Measurements from ENCODE around the gene LHFPL2.
"Not testable (repeated sequence)": the region's sequence is repeated elsewhere in the genome, so short reads cannot be mapped to it uniquely, and the experiment has no call there.

DNA sequence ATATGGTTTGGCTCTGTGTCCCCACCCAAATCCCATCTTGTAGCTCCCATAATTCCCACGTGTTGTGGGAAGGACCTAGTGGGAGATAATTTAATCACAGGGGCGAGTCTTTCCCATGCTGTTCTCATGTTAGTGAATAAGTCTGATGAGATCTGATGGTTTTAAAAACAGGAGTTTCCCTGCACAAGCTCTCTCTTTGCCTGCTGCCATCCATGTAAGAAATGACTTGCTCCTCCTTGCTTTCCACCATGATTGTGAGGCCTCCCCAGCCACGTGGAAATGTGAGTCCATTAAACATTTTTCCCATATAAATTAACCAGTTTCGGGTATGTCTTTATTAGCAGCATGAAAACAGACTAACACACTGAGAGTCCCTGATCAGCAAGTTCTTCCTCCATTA, 47.5 kb upstream of the LHFPL2 start:
- not testable (repeated sequence) for TF ChIP-seq POLR2AphosphoS5 (IDR thresholded peaks at IDR 0.05; ENCODE audit: low read depth, low read length); ZNF274 (IDR thresholded peaks at IDR 0.05; ENCODE audit: low read depth, low read length); RAD21 (IDR thresholded peaks at IDR 0.05; ENCODE audit: low read depth); POLR2A (IDR thresholded peaks at IDR 0.05; ENCODE audit: borderline replicate concordance, extremely low read depth, insufficient read depth, insufficient read length); YY1 (IDR thresholded peaks at IDR 0.05; ENCODE audit: extremely low read depth, insufficient replicate concordance, low read depth, low read length); EZH2 (IDR thresholded peaks at IDR 0.05); SIN3A (IDR thresholded peaks at IDR 0.05; ENCODE audit: low read depth); CBX3 (IDR thresholded peaks at IDR 0.05; ENCODE audit: low read depth); SRF (IDR thresholded peaks at IDR 0.05; ENCODE audit: low read depth)
- TF ChIP-seq, protein P1, sequence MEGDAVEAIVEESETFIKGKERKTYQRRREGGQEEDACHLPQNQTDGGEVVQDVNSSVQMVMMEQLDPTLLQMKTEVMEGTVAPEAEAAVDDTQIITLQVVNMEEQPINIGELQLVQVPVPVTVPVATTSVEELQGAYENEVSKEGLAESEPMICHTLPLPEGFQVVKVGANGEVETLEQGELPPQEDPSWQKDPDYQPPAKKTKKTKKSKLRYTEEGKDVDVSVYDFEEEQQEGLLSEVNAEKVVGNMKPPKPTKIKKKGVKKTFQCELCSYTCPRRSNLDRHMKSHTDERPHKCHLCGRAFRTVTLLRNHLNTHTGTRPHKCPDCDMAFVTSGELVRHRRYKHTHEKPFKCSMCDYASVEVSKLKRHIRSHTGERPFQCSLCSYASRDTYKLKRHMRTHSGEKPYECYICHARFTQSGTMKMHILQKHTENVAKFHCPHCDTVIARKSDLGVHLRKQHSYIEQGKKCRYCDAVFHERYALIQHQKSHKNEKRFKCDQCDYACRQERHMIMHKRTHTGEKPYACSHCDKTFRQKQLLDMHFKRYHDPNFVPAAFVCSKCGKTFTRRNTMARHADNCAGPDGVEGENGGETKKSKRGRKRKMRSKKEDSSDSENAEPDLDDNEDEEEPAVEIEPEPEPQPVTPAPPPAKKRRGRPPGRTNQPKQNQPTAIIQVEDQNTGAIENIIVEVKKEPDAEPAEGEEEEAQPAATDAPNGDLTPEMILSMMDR (IDR thresholded peaks at IDR 0.05 in 2 of 3, conservative IDR thresholded peaks at IDR 0.05 in 1 of 3; ENCODE audit: borderline replicate concordance in 1 of 3, insufficient read depth in 1 of 3, low read depth in 2 of 3, low read length in 2 of 3): not testable (repeated sequence)
- TF ChIP-seq, protein P2, sequence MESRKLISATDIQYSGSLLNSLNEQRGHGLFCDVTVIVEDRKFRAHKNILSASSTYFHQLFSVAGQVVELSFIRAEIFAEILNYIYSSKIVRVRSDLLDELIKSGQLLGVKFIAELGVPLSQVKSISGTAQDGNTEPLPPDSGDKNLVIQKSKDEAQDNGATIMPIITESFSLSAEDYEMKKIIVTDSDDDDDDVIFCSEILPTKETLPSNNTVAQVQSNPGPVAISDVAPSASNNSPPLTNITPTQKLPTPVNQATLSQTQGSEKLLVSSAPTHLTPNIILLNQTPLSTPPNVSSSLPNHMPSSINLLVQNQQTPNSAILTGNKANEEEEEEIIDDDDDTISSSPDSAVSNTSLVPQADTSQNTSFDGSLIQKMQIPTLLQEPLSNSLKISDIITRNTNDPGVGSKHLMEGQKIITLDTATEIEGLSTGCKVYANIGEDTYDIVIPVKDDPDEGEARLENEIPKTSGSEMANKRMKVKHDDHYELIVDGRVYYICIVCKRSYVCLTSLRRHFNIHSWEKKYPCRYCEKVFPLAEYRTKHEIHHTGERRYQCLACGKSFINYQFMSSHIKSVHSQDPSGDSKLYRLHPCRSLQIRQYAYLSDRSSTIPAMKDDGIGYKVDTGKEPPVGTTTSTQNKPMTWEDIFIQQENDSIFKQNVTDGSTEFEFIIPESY (IDR thresholded peaks at IDR 0.05; ENCODE audit: extremely low read depth, insufficient replicate concordance, low read length): not testable (repeated sequence)
- TF ChIP-seq, protein P3, sequence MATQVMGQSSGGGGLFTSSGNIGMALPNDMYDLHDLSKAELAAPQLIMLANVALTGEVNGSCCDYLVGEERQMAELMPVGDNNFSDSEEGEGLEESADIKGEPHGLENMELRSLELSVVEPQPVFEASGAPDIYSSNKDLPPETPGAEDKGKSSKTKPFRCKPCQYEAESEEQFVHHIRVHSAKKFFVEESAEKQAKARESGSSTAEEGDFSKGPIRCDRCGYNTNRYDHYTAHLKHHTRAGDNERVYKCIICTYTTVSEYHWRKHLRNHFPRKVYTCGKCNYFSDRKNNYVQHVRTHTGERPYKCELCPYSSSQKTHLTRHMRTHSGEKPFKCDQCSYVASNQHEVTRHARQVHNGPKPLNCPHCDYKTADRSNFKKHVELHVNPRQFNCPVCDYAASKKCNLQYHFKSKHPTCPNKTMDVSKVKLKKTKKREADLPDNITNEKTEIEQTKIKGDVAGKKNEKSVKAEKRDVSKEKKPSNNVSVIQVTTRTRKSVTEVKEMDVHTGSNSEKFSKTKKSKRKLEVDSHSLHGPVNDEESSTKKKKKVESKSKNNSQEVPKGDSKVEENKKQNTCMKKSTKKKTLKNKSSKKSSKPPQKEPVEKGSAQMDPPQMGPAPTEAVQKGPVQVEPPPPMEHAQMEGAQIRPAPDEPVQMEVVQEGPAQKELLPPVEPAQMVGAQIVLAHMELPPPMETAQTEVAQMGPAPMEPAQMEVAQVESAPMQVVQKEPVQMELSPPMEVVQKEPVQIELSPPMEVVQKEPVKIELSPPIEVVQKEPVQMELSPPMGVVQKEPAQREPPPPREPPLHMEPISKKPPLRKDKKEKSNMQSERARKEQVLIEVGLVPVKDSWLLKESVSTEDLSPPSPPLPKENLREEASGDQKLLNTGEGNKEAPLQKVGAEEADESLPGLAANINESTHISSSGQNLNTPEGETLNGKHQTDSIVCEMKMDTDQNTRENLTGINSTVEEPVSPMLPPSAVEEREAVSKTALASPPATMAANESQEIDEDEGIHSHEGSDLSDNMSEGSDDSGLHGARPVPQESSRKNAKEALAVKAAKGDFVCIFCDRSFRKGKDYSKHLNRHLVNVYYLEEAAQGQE (IDR thresholded peaks at IDR 0.05; ENCODE audit: low read depth): not testable (repeated sequence)
